22Rv1 (cell line): ENCODE data around the gene ARHGAP42.

ENCODE experiments used
- CTCF ChIP-seq: fragments of 450-650 bp; IDR thresholded peaks from 2 replicates; pipeline ENCODE4 v1.5.1; 2017; ENCODE audit warnings: mild to moderate bottlenecking
- ZFX ChIP-seq: fragments of 450-650 bp; IDR thresholded peaks from 2 replicates; pipeline ENCODE4 v1.6.1; 2017; ENCODE audit warnings: antibody characterized with exemption, borderline replicate concordance

GRCh38 chr11:100929377-100929776 lies 242.3 kb downstream of the ARHGAP42 start:
- no peak for TF ChIP-seq ZFX
- no peak for TF ChIP-seq CTCF
